Activated CD4-positive, alpha-beta T cell treated with anti-CD3 and anti-CD28 coated beads, Interleukin-2, amount 50 U/mL, for 4 hours (primary cell): Measurements from ENCODE around the gene SGCE.
A peak's percentile ranks its signal among the peaks of the same experiment; 100 is the strongest.
"Not testable (repeated sequence)": the region's sequence is repeated elsewhere in the genome, so short reads cannot be mapped to it uniquely, and the experiment has no call there.

Source experiments
- DNase-seq, 2 experiments: peaks; one replicate each; pipeline ENCODE4 v3.0.0-alpha.2; 2020

The SGCE gene, protein sequence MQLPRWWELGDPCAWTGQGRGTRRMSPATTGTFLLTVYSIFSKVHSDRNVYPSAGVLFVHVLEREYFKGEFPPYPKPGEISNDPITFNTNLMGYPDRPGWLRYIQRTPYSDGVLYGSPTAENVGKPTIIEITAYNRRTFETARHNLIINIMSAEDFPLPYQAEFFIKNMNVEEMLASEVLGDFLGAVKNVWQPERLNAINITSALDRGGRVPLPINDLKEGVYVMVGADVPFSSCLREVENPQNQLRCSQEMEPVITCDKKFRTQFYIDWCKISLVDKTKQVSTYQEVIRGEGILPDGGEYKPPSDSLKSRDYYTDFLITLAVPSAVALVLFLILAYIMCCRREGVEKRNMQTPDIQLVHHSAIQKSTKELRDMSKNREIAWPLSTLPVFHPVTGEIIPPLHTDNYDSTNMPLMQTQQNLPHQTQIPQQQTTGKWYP

DNA sequence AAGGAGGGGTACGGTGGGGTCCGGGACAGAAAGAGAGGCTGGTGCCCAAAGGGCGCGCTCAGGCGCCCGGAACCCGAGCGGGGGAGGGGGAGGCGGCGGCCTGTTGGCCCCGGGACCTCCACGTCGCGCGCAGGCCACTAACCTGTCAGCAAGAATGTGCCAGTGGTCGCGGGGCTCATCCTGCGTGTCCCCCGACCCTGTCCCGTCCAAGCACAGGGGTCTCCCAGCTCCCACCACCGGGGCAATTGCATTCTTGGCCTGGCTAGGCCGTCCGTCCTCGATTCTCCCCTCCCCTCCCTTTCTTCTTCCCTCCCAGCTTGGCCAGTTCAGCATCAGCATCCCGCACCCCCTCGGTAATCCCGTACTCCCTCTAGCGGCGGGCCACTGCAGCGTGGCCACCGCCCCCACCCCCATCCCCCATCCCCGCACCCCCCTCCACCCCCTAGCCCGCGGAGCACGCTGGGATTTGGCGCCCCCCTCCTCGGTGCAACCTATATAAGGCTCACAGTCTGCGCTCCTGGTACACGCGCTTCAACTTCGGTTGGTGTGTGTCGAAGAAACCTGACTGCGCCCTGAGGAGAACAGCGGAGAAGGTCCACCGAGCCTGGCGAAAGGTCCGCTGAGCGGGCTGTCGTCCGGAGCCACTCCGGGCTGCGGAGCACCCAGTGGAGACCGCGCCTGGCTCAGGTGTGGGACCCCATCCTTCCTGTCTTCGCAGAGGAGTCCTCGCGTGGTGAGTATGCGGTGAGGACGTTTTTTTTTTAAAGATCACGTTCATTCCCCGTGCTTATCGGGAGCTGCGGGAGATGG, at the start of gene SGCE:
Gene SGCE (minus strand): TSS at position 286 of the 810 bp plus-strand sequence. CDS start 35 bp downstream, at position 251.
- peak; percentile 29 for DNase-seq

DNA sequence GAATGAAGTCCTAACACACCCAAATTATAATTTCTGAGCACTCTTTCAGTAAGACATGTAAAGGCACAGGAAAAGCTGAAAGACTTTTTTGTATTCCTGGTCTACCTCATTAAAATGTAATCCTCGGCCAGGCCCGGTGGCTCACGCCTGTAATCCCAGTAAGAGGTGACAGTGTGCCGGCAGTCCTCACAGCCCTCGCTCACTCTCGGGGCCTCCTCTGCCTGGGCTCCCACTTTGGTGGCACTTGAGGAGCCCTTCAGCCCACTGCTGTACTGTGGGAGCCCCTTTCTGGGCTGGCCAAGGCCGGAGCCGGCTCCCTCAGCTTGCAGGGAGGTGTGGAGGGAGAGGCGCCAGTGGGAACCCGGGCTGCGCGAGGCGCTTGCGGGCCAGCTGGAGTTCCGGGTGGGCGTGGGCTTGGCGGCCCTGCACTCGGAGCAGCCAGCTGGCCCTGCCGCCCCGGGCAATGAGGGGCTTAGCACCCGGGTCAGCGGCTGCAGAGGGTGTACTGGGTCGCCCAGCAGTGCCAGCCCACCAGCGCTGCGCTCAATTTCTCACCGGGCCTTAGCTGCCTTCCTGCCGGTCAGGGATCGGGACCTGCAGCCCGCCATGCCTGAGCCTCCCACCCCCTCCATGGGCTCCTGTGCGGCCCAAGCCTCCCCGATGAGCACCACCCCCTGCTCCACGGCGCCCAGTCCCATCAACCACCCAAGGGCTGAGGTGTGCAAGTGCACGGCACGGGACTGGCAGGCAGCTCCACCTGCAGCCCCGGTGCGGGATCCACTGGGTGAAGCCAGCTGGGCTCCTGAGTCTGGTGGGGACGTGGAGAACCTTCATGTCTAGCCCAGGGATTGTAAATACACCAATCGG, 49.5 kb upstream of the SGCE start:
- not testable (repeated sequence) for DNase-seq

DNA sequence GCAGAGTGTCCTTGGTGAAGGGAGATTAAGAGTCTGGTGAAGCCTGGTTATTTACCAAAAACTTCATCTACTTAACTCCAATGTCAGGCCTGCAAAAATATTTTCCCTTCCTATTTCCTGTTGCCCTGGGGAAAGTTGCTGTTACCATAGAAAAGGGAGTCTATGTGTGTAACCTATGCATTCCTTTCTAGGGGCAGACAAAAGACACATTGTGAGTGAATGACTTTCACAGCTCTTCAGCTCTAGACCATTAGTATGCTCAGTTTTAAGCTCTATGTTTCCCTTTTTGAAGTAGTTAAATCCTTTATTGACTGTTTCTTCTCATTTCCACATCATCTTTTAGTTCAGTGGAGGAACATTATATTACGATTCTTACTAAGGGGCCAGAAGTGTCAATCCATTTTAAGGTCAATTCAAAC, 45.6 kb upstream of the SGCE start:
- no peak for DNase-seq

DNA sequence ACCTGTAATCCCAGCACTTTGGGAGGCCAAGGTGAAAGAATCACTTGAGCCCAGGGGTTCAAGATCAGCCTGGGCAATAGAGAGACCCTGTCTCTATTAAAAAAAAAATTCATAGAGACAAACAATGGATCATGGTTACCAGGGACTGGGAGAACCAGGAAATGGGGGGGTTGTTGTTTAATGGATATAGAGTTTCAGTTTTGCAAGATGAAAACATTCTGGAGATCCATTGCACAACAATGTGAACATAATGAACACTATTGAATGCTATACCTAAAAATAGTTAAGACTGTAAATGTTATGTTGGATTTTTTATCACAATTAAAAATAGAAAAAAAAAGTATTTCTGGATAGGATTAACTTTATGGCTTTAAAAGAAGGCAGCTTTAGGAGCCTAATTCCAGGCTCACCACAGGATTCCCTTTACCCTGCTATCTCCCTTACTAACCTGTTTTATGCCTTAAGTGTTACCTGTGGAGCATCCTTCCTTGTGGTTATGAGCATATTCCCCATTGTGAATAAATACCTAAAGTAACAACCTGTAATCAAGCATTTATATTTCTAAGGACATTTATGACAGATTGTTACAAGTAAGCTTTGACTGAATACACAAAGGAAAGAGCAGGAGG, 45.1 kb upstream of the SGCE start:
- no peak for DNase-seq

DNA sequence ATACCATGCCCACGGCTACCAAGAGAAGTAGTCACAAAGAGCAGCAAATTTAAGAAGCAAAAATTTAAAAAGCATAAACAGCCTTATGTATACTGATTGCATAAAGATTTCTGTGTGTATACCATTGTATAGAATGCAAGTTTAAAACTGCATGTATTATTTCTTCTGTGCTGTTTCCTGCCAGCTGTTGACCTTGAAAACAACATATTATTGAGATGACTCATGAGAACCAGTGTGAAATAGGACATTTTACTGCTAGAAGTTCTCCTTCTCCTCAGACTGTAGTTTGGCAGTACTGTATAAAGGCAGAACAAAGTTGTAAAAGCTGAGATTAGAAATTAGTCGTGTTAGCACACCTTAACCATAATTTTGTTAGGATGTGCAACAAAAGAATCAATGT, 42.3 kb upstream of the SGCE start:
- DNase-seq: no peak

DNA sequence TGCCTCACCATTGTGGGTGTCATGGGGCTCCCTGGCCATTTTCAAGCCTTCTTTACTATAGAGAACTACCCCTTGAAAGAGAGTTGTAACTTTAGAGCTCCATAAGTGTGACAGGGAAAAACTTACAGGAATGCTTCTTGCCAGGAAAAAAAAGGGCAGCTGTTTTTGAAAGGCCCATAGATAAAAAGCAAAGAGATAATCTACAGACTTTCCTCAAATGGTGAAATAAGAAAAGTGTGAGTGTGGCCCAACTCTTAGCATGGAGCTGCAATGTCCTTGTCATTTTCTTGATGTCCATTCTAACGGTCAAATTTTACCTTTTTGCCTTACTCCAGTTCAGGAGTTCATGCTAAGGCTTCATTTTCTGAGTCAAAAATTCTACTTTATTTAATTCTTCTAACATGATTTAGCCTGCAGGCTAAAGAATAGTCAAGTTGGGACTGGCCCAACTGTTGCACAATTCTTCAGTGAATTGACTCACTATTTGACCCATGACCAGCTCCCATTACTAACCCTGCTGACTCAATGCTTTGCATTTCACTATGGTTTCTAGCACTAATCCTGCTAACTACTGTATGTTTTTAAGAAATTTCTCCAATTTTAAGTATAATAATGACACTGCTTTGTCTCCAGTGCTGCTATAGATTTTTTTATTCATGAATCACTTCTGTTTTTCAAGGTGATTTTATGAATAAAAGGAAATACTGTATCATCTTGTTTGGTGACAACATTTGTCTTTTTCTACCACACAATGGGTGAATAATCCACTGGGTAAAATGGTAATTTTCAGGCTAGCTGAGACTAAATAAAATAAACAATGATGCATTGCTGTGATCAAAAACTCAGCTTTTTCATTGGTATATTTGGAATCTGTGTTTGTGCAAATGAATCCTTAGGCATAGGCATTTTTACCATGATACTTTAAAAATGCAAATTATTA, 41.4 kb upstream of the SGCE start:
- DNase-seq: no peak

DNA sequence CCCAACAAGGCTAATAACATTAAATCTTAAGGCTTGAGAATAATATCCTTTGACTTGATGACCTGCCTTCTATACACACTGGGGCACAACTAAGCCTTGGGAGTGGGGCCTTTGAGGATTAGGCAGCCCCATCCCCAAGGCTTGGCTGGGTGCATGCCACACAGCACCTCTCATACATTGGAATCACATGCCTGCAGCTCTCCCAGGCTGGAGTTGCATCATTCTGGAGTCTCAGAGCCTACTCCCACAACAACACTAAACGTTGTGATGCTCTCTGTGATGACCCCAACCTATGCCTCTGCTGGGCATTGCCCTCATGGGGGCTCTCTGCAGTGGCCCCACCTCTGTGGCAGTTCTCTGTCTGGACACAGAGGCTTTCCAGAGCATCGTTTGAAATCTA, 31.9 kb upstream of the SGCE start:
- DNase-seq: no peak

DNA sequence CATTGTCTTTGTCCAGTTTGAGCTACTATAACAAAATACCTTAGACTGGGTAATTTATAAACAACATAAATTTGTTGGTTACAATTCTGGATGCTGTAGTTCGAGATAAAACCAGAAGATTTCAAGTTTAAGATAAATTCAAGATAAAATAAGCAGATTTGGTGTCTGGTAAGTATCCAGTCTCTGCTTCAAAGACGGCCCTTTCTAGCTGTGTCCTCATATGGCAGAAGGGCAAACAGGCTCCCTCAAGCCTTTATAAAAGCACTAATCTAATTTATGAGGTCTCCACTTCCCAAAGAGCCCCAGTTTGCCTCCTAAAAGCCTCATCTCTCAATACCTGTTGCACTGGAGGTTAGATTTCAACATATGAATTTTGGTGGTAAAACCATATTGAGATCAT, 31.1 kb upstream of the SGCE start:
- no peak for DNase-seq

DNA sequence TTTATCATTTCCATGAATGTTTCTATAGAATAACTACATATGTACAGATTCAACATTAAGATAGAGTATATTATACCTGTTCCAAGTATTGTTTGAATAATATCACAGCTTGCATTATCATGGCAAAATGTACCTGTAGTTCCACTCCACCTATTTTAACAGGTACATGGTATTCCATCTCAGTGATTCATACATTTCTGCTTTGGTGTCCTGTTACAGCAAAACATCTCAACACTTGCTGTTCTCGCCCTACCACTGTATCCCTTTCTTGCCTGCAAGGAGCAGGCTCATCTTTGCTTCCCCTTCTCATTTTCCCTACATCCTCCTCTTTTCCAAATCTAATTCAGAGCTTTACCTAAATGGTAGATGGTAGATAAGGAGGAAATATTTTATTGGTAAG, 27.1 kb upstream of the SGCE start:
- no peak for DNase-seq

DNA sequence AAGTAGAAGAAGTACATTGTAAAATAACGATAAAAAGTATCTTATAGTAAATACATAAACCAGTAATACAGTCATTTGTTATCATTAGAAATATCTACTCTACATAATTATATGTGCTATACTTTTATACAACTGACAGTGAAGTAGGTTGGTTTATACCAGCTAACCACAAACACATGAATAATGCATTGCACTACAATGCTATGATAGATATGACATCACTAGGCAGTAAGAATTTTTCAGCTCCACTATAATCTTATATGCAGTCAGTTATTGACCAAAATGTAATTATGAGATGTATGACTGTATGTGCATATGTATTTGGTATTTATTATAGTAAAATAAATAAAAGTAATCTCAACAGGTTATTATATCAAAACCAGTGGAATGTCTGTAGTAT, 23.4 kb upstream of the SGCE start:
- no peak for DNase-seq

DNA sequence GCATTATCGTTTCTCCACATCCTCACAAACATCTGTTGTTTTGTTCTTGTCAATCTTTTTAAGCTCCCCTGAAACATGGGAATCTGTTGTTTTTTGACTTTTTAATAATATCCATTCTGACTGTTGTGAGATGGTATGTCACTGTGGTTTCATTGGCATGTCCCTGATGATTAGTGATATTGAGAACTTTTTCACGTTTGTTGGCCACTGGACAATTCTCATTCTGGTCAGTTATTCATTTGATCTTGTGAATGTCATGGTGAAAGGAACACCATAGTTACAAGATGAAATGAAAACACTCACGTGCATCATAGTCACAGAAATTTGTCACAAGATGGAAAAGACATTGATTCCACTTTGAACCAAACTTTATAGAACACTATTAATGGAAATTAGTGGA, 20.5 kb upstream of the SGCE start:
- DNase-seq: no peak

DNA sequence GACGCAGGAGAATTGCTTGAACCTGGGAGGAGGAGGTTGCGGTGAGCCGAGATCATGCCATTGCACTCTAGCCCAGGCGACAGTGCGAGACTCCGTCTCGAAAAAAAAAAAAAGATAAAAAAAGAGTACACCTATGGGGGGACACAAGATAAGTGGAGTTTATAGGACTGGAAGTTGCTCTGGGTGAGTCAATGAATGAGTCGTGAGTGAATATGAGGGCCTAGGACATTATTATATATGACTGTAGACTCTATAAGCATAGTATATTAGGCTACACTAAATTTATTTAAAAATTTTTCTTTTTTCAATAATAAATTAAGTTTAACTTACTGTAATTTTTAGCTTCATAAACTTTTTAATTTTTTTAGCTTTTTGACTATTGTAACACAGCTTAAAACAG, 19.4 kb upstream of the SGCE start:
- DNase-seq: no peak

DNA sequence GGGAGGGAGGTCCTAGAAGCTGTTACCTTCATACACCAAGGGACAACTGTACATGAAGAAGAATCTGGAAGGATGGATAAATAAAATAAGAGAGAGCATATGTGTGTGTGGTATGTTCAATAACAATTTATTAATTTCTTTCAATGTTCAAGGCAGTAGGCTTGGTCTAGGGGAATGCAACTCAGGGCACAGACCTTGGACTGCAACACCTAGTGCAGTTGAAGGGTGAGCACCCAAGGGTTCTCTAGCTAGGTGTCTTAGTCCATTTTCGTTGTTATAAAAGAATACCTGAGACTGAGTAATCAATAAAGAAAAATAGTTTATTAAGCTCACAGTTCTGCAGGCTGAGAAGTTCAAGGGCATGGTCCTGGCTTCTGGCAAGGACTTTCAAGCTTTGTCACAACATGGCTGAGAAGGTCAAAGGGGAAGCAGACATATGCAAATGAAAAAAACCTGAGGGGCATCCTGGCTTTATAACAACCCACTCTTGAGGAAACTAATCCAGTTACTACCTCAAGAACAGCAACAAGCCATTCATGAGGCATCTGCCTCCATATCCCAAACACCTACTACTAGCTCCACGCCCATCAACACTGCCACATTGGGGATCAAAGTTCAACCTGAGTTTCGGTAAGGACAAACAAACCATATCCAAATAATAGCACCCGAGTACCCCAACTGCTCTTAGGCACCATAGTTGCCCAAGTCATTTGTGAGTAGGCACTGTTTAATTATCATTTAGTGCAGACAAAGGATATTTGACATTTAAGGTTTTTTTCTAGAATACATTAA, 15.7 kb upstream of the SGCE start:
- no peak for DNase-seq

DNA sequence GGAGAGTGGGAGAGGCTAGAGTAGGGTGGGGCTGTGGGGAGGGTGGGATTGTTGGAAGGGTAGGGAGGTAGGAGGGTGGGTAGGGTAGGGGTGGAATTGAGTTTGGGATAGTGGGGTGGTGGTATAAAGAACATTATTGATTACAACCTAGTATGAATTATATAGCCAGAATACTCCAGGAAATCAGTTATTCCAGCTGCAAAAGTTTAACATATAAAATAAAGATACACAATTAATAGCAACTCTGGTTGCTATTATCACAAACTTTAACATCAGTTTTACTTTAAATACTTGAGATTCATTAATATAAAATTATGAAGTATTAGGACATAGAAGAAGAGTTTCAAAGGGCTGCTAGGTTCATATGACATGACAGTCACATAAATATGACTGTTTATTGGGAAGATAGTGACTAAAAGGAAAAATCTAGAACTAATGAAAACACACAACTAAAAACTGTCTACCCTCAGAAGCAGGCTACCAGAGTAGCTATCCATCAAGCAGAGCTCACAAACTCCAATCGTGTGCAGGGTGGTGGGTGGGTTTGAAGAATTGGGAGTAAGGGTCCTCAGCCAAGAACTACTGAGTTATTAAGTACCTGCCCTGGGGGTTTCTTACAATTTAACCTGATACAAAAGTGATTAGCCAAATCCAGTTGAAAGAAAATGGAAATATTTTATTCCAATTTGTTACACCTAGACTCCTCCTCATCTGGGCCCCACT, 14.0 kb upstream of the SGCE start:
- no peak for DNase-seq

DNA sequence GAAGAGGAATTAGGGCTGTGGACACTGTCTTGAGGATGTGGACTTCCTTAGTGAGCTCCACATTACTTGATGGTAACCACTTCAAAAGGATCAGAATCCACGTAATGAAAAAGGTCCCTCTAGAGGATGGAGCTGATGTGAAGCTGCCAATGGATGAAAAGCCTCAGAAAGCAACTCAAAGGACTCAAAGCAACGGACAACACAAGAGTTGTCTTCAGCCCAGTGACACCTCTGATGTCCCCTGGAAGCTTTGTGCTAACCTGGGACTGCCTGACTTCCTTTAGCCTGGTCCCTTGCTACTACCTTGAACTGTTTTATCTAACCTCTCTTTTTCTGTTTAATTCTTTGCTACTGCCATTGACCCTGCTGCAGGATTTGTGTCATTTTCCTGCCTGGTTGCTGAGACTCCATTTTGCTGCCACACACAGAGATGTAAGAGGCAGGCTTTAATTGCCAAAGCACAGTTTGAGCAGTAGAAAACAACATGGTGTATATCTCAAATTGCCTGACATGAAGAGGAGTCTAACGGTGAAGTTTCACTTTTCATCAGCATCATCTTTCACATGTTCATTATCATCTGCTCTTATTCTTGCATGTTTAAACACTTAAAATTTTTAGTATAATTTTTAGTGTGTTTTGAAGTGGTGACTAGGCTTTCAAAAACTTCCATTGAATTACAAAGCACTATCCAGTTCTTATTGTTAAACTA, 11.1 kb upstream of the SGCE start:
- DNase-seq: no peak

DNA sequence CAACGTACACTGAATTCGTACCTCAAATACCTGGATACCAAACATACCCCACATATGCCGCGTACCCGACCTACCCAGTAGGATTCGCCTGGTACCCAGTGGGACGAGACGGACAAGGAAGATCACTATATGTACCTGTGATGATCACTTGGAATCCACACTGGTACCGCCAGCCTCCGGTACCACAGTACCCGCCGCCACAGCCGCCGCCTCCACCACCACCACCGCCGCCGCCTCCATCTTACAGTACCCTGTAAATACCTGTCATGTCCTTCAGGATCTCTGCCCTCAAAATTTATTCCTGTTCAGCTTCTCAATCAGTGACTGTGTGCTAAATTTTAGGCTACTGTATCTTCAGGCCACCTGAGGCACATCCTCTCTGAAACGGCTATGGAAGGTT, 9.5 kb upstream of the SGCE start:
- no peak for DNase-seq

DNA sequence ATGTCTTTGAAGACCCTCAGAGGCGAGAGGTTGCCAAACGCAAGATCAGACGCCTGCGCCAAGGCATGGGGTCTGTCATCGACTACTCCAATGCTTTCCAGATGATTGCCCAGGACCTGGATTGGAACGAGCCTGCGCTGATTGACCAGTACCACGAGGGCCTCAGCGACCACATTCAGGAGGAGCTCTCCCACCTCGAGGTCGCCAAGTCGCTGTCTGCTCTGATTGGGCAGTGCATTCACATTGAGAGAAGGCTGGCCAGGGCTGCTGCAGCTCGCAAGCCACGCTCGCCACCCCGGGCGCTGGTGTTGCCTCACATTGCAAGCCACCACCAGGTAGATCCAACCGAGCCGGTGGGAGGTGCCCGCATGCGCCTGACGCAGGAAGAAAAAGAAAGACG, 8.1 kb upstream of the SGCE start:
- DNase-seq: no peak

DNA sequence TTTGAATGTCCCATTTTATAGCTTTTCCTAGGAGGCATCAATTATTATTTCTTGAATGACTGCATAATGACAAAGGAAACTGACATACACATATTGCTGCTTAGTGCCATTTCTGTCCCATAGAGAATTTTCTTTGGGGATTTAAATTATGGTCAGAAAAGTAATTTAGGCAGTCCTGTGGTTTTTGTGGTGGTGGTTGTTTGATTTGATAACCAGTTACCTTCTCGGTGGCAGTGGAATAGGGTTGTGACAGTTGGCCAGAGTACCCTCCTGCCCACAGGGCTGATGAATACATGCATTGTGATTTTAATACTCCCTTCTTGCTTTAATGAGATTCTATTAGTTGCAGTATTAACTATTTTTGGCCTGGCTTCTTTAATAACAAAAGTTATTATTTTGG, 6.6 kb upstream of the SGCE start:
- no peak for DNase-seq

DNA sequence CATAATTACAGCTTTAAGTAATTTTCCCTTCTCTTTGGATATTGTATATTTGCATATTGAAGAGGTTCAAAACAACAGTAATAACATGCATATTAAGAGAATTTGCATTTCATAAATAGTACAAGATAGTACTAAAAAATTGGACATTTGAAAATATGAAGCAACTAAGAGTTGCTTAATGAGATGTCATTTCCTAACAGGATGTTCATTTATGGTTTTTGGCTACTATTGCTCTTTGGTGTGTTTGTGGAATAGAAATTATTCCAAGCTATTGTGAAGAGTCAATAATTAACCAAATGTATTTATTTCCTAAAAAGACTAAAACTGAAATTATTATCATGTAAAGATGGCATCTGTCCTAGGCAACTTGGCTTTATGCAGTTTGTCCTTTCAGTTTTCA, 4.1 kb upstream of the SGCE start:
- DNase-seq: no peak
